Activated gamma-delta T cell treated with anti-CD3 and anti-CD28 coated beads, Interleukin-2, amount 50 U/mL, for 16 hours (primary cell): ENCODE measurements around the gene CRPPA.

Source experiments
- DNase-seq: peaks from one replicate; pipeline ENCODE4 v3.0.0-alpha.2; 2020; ENCODE audit warnings: low read depth

Gene CRPPA

GRCh38 chr7:16422917-16423316 lies 1.6 kb upstream of the CRPPA start:
- DNase-seq, result no peak

DNA sequence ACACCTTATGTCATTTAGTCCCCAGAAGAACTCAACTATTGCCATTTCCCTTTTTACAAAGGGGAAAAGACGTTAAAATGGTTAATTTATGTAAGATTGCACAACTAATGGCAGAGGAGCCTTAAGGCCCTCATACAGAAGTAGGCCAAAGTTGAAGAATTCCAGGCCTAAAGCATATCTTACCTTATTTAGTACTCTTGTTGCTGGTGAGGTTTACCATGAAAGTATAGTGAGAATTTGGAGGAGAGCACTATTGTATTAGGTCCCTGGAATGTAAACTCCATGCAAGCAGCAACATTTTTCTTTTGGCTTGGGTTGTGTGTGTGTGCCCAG lies 731 bp upstream of the CRPPA start:
- no peak for DNase-seq

GRCh38 chr7:16420649-16421332 lies 547 bp downstream of the CRPPA start:
- peak; percentile 64 for DNase-seq

DNA sequence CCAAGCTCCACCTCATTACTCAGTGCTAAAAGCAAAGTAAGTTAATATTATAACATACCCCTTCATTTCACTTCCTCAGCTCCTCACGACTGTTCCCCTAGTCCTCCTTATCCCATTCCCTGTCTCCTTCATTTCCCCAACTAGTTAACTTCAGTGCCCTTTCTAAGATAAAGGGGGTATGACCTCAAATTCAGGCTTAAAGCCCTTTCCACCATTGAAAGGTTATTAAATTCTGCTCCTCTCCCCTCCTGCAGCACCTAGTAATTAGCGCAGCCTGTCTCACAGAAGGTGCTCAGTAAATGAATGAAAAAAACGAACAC lies 1.0 kb downstream of the CRPPA start:
- DNase-seq, result no peak

DNA sequence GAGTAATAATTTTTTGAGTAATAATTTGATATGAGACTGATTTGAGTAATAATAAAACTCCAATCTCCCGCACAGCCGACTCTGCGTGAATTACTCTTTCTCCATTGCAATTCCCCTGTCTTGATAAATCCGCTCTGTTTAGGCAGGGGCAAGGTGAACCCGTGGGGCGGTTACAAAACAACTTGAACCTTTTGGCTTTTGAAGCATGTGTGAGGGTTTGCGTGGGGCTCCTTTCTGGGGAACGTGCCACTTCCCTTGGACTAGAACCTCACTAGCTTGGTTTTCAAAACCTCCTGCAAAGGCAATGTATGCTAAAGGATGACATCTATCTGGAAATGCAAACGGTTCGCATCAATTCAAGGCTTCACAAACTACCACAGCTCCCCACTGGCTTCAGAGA lies 1.5 kb downstream of the CRPPA start:
- DNase-seq, result no peak

DNA sequence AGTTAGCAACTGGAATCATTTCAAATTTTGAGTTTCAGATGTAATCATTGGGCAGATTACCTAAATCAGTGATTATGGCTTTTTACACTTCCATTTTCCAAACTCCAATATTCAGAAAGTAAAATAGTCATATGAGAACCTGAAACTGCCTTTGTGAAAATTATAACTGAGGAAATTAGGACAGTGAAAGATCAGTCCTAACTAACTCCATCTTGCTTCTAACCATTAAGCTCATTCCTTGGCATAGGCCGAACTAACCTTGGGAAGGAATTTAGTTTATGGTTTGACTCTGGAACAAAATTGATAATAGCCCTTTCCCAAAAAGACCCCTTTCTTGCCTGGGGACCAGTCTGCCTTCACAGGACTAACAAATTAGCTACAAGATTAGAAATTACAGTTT lies 2.2 kb downstream of the CRPPA start:
- DNase-seq, result no peak

- no peak for DNase-seq
Measured at GRCh38 chr7:16417906-16418305, 3.4 kb downstream of the CRPPA start.

- no peak for DNase-seq
Measured at GRCh38 chr7:16416289-16417282, 4.8 kb downstream of the CRPPA start.

DNA sequence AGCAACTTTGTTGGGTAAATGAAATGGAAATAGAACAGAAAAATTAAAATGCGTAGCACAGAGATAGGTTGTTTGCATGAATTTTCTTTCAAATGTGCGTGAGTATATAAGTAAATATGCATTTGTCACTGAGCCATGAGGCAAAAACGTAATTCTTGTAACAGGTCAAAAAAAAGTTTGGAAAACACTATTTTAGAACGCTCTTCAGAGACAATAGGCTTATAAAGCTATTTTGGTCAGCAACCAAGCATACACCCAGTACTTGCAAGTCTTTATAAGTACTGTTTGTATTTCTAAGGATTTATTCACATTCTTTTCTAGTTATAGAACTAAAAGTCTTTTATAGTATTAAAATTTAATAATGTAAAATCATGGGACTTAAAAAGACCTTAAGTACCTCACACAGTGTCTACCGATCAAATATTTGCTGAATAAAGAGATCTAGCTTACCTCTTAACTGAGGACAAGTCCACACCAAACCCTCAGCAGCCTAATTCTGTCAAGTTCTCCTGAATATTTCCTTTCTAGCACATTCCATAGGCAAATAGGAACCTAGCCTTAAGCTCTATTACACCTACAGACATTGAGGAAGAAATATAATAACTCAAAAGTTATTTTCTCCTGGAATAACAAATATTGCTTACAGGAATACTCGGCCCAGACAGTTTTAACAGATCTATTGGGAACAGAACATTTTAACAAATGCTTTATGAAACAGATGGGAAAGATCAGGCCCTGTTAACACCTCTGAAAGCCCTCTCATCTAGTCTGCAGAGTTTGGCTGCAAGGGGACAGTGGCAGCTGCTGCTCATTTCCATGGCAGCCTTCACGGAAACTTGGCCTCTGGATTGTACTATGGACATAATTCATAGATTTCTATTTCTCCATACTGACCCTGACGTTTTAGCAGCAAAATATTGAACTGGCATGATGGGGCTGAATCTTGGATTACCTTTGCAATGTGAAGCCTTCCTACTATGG lies 8.8 kb downstream of the CRPPA start:
- DNase-seq, result no peak

DNA sequence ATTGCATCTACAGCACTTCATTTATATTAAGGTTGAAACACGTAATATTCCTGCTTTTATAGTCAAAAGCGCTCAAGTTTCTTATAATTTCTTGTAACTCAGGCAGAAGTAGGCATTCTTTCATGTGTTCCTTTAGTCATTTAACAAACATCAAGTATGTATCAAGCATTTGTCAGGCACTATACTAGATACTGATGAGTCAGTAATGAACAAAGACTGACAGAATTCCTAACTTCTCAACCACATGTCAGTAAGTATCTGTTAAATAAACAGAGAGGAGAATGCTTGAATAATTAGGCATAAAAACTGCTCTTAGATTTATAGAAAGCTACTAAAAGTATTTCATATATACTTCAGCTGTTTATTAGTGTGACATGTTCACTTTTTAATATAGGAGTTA lies 9.9 kb downstream of the CRPPA start:
- no peak for DNase-seq

DNA sequence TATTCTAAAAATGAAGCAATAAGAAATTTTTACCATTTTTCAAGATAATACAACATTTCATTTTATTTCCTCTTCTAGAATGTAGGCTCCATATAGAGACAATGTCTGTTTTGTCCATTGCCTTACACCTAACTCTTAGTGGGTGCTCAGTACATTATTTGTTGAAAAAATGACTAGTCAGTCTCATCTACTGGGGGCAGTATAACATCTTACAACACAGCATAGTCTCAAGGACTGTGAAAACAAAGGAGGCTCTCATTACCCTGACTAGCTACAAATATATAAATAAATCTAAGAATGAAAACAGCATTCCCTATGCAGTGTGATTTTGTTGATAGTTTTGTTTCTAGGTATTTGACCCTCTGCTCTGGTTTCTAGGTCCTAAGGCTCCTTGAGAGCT lies 11.6 kb downstream of the CRPPA start:
- DNase-seq, result no peak

DNA sequence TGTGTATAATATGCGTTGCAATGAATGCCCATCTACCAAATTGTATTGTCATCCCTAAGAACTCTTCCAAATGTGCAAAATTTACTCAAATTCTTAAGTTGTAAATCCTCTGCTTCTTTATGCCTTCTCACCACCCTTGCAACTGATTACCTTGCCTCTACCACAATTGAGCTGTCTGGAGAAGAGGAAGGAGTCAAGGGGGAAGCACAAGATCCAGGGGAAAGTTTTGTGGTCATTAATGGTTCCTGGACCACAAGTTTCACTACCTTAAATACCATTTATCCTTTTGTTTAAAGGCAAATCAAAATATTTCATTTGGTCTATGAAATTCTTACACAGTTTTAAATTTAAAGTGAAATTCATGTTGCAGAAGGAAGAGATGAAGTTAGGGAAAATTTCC lies 16.7 kb downstream of the CRPPA start:
- no peak for DNase-seq

DNA sequence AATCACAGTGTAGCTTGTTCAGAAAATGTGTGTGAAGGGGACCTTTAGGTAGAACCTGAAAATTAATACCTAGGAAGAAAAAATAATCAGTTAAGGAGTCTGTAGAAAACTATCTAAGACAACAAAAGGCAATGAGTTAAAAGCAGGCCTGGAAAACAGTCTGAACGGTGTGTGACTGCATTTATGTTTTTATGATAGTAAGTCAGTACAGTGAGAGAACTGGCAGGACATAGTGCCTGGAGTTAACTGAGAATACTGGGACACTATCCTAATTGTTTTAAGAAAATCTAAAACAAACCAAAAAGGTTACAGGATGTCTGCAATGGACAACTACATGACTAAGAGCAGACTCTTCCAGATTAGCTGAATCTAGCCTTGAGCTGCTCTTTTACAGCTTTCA lies 17.9 kb downstream of the CRPPA start:
- DNase-seq, result no peak

DNA sequence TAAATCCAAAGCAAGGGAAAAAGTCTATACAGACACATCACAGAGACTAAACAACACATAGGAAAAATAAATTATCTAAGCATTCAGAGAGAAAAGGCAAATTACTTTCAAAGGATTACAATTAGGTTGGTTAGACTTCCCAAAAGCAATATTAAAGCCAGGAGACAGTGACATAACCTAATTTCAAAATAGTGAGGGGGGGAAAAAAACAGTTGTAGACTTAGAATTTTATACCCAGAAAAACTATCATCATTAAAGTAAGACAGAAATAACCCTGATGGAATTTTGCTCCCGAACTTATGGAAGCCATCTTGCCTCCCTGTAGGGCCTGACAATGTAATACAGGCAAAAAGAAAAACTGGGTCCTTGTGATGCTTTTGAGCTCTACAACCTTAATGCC lies 18.4 kb downstream of the CRPPA start:
- no peak for DNase-seq

GRCh38 chr7:16402091-16402490 lies 19.2 kb downstream of the CRPPA start:
- no peak for DNase-seq

DNA sequence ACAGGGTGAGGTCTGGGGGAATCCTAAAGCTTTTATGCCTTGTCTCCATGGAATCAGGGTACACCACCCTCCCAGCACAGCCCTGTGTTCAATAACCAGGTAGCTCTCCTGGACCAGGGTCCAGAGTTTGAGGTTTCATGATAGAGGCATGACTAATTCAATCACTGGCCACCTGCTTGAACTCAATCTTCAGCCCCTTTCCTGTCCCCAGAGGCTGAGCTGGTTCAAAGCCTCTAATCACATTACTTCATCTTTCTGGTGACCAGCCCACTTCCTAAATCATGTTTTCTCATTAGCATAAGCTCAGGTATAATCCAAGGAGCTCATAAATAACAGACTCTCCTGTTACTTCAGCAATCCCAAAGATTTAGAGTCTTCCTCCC lies 20.5 kb downstream of the CRPPA start:
- no peak for DNase-seq

DNA sequence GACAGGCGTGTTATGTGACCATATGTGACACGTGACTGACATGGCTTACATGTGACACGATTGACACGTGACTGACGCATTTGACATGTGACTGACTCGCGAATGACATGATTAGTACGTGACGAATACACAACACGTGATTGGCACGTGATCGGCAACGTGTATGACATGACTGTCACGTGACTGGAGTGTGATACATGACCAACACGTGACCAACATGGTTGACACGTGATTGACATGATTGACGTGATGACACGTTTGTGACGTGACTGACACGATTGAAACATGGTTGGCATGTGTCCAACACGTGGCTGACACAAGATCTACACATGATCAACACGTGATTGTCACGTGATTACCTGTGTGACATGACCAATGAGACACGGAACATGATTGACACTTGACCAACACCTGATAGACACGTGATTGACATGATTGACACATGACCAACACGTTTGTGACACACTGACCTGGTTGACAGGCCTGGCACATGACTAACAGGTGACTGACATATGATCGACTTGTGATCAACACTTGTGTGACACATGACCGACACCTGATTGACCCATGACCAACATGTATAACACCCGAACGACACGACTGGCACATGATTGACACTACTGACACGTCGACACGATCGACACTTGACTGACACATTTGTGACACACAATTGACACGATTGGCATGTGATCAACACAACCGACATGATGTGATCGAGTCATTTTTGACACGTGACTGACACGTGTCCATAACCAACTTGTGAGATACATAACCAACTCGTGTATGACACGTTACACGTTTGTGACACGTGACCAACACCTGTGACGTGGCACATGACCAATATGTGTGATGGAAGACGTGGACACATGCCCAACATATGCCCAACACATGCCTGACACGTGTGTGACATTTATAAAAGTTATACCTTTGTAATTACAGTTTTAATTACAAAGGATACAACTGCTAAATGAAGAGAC lies 21.1 kb downstream of the CRPPA start:
- no peak for DNase-seq

DNA sequence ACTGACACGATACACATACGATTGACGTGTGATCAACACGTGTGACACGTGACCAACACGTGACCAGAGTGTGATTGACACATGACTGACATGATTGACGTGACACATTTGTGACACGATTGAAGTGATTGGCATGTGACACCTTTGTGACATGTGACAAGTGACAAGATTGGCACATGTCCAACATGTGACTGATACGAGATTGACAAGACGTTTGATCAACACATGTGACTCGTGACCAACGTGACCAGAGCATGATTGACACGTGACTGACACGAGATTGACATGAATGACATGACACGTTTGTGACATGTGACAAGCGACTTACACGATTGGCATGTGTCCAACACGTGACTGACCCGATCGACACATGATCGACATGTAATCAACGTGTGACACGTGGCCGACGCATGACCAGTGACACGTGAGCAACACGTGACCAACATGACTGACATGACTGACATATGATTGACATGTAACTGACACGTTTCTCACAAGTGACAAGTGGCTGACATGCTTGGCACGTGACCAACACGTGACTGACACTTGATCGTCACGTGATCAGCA lies 22.0 kb downstream of the CRPPA start:
- no peak for DNase-seq

DNA sequence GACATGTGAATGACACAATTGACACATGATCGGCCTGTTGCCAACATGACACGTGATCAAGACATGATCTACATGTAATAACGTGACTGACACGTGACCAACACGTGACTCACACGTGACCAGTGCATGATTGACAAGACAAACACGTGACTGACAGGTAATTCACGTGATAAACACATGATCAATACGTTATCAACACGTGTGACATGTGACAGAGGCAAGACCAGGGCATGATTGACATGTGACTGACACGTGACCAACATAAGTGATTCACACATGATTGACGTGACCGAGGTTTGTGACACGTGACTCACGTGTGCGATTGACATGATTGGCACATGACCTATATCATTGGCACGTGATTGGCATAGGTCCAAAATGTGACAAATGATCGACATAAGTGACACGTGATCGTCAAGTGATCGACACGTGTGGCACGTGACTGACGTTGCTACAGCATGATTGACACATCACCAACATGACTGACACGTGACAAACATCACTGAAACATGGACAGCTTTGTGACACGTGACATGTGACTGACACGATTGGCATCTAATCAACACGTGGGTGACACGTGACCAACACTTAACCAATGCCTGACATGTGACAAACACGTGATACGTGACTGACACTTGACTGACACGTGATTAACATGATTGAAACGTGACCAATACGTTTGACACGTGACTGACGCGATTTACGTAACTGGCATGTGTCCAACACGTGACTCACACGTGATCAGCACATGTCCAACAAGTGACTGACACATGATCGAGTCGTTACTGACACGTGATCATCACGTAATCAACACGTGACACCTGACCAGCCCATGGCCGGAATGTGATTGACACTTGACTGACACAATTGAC lies 23.0 kb downstream of the CRPPA start:
- DNase-seq, result no peak
